Osteoblast (primary cell): ENCODE results near the gene SAMD4A. TPM values are rescaled to one million over a fixed set of nuclear protein-coding genes. Genes with fewer than 3 reads are reported as not detected.

ENCODE experiments used
- DNase-seq: peaks from one replicate; pipeline ENCODE4 v3.0.0; 2011; ENCODE audit warnings: low spot score, mixed read lengths; ENCODE audit not compliant: insufficient read length; ENCODE audit errors: missing footprints
- H2AFZ ChIP-seq: 2 replicates; pipeline ENCODE4 v1.6.0; 2011; ENCODE audit warnings: mild to moderate bottlenecking, low read length
- H3K27ac ChIP-seq: 2 replicates; pipeline ENCODE4 v1.5.1; 2011; ENCODE audit warnings: mild to moderate bottlenecking, low read depth, low read length, moderate library complexity
- H3K27me3 ChIP-seq: 2 replicates; pipeline ENCODE4 v1.6.0; 2012; ENCODE audit warnings: mild to moderate bottlenecking, control low read depth, inconsistent platforms, low read length, moderate library complexity; ENCODE audit not compliant: insufficient read depth
- H3K36me3 ChIP-seq: 2 replicates; pipeline ENCODE4 v1.5.1; 2011; ENCODE audit warnings: mild to moderate bottlenecking, low read length, control low read depth, moderate library complexity; ENCODE audit not compliant: insufficient read depth
- H3K4me1 ChIP-seq: 2 replicates; pipeline ENCODE4 v1.5.1; 2011; ENCODE audit warnings: mild to moderate bottlenecking, low read length, control low read depth, moderate library complexity; ENCODE audit not compliant: insufficient read depth
- H3K4me2 ChIP-seq: 2 replicates; pipeline ENCODE4 v1.6.0; 2011; ENCODE audit warnings: mild to moderate bottlenecking, low read length; ENCODE audit not compliant: insufficient read depth
- H3K4me3 ChIP-seq: fragments of 200-600 bp; sonication (generic); 3 replicates; pipeline ENCODE4 v1.5.1; 2012; ENCODE audit warnings: mild to moderate bottlenecking, low read length, inconsistent platforms; ENCODE audit not compliant: insufficient read depth
- H3K79me2 ChIP-seq: 2 replicates; pipeline ENCODE4 v1.6.0; 2012; ENCODE audit warnings: mild to moderate bottlenecking, low read length, control low read depth, inconsistent platforms; ENCODE audit not compliant: insufficient read depth
- H3K9me3 ChIP-seq: 2 replicates; pipeline ENCODE4 v1.5.1; 2011; ENCODE audit warnings: low read depth, low read length, control low read depth
- H4K20me1 ChIP-seq: 2 replicates; pipeline ENCODE4 v1.6.0; 2012; ENCODE audit warnings: mild to moderate bottlenecking, low read length, control low read depth; ENCODE audit not compliant: insufficient read depth
- total RNA-seq: library from RNA; depleted of rRNA; stranded (reverse); fragments of >200 nt; gene quantifications from 2 replicates; pipeline ENCODE4 v1.2.3, GENCODE V29; 2012
- TF ChIP-seq, protein P1 (sequence below): IDR thresholded peaks from 2 replicates; pipeline ENCODE4 v1.5.1; 2011; ENCODE audit warnings: mild to moderate bottlenecking, low read depth, low read length, moderate library complexity; ENCODE audit errors: extremely low read depth

SAMD4A gene
- total RNA-seq, 1 donor: 26.1 TPM

DNA sequence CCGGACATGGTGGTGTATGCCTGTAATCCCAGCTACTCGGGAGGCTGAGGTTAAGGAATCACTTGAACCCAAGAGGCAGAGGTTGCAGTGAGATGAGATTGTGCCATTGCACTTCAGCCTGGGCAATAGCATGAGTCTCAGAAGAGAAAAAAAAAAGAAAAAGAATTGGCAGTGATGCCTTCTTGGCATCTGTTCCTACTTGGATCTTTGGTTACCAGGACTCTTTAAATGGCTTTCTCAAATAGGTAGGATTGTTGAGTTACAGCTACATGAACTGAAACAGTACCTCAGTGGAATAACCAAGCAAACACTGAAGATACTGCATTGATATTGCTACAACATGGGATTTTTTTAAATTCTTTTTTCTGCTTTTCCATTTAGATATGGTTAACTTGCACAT is 136.8 kb downstream of the SAMD4A start:
- Histone ChIP-seq H3K9me3 (no peaks in the 10 kb centered on the region), H3K4me3 (no peak overlapping the region), H3K36me3 (peaks cover 9% of the 10 kb centered on the region), H3K27me3 (no peaks in the 10 kb centered on the region), H3K79me2 (peaks cover 51% of the 10 kb centered on the region), H3K4me2 (no peak overlapping the region), H2AFZ (no peak overlapping the region), H4K20me1 (peaks cover 10% of the 10 kb centered on the region), H3K27ac (no peak overlapping the region), H3K4me1 (peaks cover 4% of the 10 kb centered on the region)
- TF ChIP-seq, protein P1, sequence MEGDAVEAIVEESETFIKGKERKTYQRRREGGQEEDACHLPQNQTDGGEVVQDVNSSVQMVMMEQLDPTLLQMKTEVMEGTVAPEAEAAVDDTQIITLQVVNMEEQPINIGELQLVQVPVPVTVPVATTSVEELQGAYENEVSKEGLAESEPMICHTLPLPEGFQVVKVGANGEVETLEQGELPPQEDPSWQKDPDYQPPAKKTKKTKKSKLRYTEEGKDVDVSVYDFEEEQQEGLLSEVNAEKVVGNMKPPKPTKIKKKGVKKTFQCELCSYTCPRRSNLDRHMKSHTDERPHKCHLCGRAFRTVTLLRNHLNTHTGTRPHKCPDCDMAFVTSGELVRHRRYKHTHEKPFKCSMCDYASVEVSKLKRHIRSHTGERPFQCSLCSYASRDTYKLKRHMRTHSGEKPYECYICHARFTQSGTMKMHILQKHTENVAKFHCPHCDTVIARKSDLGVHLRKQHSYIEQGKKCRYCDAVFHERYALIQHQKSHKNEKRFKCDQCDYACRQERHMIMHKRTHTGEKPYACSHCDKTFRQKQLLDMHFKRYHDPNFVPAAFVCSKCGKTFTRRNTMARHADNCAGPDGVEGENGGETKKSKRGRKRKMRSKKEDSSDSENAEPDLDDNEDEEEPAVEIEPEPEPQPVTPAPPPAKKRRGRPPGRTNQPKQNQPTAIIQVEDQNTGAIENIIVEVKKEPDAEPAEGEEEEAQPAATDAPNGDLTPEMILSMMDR: no peak
- DNase-seq: no peak

DNA sequence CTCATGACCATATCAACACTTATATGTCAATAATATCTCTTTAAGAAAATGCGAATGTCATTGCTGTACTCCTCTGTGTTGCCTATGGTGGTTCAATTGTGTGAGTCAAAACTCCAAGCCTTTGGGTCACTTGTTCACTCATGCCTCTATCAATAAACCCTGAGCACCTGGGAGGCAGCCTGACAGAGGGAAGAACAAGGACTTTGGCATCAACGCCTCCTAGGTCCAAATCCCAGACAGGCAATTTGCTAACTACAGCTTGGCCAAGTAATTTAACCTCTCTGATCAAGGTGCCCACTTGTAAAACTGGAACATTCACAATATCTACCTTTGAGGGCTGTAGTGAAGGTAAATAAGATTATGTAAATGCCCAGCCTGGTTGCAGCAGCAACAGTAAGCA is 137.8 kb downstream of the SAMD4A start:
- Histone ChIP-seq H3K9me3 (no peaks in the 10 kb centered on the region), H2AFZ (no peak overlapping the region), H3K4me1 (no peaks in the 10 kb centered on the region), H3K4me2 (no peak overlapping the region), H3K27ac (no peak overlapping the region), H3K79me2 (peaks cover 55% of the 10 kb centered on the region), H4K20me1 (peaks cover 8% of the 10 kb centered on the region), H3K36me3 (peaks cover 9% of the 10 kb centered on the region), H3K27me3 (no peaks in the 10 kb centered on the region), H3K4me3 (no peak overlapping the region)
- TF ChIP-seq, protein P1: no peak
- no peak for DNase-seq

DNA sequence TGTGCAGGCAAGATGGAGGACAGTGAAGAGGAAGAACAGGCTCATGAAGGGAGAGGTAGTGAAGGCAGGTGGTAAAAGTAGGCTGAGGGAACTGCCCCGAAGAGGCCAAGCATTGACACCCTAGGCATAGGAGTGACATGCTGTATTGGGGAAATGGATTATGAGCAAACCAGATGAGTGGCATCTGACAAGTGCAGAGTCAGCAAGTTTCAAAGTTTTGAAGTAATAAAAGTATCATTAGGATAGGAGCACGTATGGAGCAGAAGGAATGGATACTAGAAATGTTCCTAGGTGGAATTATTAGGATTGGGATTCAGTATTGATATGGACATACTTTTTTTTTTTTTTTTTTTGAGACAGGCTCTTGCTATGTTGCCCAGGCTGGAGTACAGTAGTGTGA is 139.8 kb downstream of the SAMD4A start:
- H3K9me3 ChIP-seq: no peaks in the 10 kb centered on the region
- H3K4me3 ChIP-seq: no peak overlapping the region
- peaks cover 55% of the 10 kb centered on the region for H3K79me2 ChIP-seq
- H4K20me1 ChIP-seq: peaks cover 4% of the 10 kb centered on the region
- H3K36me3 ChIP-seq: peaks cover 9% of the 10 kb centered on the region
- peaks cover 2% of the 10 kb centered on the region for H3K4me1 ChIP-seq
- DNase-seq: no peak
- no peak overlapping the region for H3K27ac ChIP-seq
- no peak overlapping the region for H2AFZ ChIP-seq
- H3K4me2 ChIP-seq: no peak overlapping the region
- no peaks in the 10 kb centered on the region for H3K27me3 ChIP-seq
- TF ChIP-seq, protein P1: no peak

DNA sequence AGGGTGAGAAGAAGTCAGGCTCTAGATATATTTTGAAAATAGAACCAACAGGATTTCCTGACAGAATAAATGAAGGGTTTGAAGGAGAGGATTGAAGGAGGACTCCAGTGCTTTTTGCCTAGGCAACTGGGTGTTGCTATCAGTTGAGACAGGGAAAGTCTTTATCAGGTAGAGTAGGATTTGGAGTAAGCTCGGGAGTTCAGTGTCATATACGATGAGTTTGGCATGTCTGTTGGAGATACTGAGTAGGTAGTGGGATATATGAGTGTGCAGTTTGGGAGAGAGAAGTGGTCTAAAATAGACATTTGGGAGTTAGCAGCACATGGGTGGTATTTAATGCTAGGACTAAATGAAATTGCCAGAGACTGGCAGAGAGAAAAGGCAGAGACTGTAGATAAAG is 141.2 kb downstream of the SAMD4A start:
- H3K27me3 ChIP-seq: no peaks in the 10 kb centered on the region
- H3K36me3 ChIP-seq: no peaks in the 10 kb centered on the region
- no peak overlapping the region for H3K27ac ChIP-seq
- no peaks in the 10 kb centered on the region for H3K9me3 ChIP-seq
- TF ChIP-seq, protein P1: no peak
- H4K20me1 ChIP-seq: peaks cover 2% of the 10 kb centered on the region
- peaks cover 45% of the 10 kb centered on the region for H3K79me2 ChIP-seq
- no peak overlapping the region for H3K4me2 ChIP-seq
- DNase-seq: no peak
- H3K4me1 ChIP-seq: peaks cover 16% of the 10 kb centered on the region
- H2AFZ ChIP-seq: no peak overlapping the region
- no peak overlapping the region for H3K4me3 ChIP-seq
